HG02943 (cell line): ENCODE results near the gene NTHL1.
A peak's percentile ranks its signal among the peaks of the same experiment; 100 is the strongest.
"Not testable (repeated sequence)": the region's sequence is repeated elsewhere in the genome, so short reads cannot be mapped to it uniquely, and the experiment has no call there.

Source experiments
- ATAC-seq: cut with Tn5 transposase; IDR thresholded peaks from one replicate; pipeline ENCODE4 v1.9.1; 2021; ENCODE audit warnings: mild to moderate bottlenecking, low read depth, moderate library complexity; ENCODE audit not compliant: unreplicated experiment

Gene NTHL1

GRCh38 chr16:2015117-2015946 is 32.3 kb downstream of the NTHL1 start:
- no peak for ATAC-seq

DNA sequence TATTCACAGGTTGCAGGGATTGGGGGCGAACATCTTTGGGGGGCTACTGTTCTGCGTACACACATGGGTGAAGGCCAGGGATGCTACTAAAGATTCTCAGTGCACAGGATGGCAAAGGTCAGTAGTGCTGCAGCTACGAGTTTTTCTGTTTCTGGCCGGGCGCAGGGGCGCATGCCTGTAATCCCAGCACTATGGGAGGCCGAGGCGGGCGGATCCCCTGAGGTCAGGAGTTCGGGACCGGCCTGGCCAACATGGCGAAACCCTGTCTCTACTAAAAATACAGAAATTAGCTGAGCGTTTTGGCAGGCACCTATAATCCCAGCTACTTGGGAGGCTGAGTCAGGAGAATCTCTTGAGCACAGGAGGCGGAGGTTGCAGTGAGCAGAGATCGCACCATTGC is 34.1 kb downstream of the NTHL1 start:
- no peak for ATAC-seq

- not testable (repeated sequence) for ATAC-seq
These were observed 35.9 kb downstream of the NTHL1 start for GRCh38 chr16:2011726-2012125.

- ATAC-seq, result peak; percentile 78
These were observed 37.7 kb downstream of the NTHL1 start, which contains the start of gene ZNF598 for GRCh38 chr16:2009791-2010510. ZNF598 (minus strand) TSS chr16:2009821.

DNA sequence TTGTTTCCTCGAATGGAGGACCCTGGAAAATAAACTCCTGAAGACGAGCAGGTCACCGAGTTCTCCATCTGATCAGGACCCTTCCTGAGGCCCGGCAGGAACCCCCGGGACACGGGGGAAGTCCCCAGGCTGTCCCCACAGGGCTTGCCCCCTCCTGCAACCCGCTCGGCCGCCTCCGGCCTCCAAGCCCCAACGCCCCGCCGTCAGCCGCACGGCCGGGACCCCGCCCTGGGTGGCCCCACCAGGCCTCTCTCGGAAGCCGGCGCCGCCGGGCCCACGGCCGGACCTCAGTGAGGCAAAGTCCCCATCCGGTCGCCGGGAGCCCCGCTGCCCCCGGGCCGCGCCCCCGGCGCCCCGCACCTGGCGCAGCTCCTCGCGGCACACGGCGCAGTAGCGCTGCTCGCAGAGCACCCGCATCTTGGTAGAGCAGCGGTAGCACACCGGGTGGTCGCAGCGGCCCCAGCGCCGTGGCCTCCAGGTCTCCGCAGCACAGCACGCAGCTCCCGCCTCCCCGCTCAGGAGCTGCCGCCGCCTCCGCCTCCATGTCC is 38.4 kb downstream of the NTHL1 start:
- ATAC-seq, result peak; percentile 32

GRCh38 chr16:2008631-2009163 is 38.9 kb downstream of the NTHL1 start:
- ATAC-seq, result peak; percentile 2

DNA sequence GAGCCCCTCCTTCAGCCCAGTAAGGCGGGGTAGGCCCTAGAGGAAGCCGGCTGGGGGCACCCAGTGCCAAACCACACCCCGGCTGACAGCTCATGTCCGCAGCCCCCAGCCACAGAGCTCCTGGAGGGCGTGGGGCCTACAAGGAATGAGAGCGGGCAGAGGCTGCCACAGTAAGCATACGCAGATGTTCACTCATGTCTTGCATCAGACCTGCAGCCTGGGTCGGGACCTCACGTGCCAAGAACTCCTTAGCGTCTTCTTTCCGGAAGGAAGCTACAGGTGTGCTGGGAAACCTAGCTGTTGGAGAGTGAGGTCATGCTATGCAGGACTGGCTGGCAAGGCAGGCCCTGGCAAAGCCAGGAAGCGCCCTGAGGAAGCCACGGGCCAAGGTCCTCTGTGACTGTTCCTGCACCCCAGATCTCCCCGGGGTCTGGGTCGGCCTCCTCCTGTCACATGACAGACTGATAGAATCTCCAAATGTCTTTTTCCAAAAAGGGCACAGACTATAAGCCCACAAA is 39.6 kb downstream of the NTHL1 start:
- ATAC-seq, result no peak

DNA sequence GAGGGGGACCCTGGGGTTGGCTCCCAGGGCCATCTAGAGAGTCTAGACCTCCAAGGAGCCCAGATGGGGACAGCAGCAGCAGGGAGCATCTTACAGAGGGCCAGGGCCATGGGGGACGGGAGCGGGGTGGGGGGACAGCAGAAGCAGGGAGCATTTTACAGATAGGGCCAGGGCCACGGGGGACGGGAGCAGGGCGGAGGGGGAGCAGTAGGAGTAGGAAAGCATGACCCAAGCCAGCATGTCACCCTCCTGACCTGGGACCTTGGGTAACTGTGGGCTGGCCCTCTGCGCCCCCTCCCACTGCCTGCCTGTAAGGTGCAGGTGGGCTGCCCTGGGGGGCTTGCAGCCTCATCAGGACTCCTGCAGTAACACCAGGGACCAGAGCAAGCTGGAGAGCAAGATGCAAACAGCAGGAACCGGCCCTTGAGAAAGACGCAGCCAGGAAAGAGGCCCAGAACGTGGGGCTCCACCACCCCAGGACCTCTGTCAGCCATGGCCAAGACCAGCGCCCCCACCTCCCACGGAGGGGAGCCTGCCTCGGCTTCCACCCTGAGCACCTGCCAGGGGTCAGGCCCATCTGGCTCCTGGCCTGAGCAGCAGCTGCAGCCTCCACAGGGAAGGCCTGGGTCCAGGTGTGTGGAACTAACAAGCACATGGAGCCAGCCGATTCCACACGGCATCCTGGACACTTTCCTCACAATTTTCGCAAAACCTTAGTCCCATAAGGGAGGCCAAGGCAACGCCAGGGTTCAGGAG is 40.4 kb downstream of the NTHL1 start:
- no peak for ATAC-seq

DNA sequence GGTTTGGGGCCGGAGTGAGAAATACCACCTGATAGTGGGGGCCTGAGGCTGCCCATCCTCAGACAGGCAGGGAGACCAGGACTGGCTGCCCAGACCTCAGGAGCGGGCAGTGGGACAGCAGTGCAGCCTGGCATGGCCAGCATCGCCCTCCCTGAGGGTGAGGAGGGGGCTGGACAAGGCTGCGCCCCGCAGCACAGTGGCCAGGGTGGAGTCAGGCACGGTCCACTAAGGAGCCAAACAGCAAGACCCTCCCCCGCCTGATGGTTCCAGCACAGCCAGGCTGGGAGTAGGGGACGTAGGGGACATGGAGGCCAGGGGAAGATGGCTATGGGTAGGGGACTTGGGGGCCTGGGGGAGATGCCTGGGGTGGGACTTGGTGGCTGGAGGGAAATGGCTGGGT is 41.3 kb downstream of the NTHL1 start:
- no peak for ATAC-seq

DNA sequence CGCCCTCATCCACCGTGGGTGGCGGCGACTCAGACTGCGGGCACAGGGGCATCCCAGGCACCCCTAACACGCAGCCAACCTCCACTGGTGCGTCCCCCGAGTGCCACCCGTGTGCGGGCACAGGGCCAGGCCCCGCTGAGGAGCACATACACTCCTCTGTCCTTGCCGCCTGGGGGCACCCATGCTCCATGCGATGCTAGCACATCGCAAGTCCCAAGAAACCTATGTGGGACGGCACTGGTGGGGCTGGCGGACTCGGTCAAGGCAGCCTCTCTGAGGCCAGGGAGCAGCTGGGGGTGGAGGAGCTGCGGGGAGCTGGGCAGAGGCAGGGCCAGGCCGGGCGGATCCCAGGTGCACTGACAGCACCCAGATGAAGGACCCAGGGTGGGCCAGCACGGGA is 42.0 kb downstream of the NTHL1 start:
- ATAC-seq, result no peak

- ATAC-seq, result no peak
These were observed 42.7 kb downstream of the NTHL1 start for GRCh38 chr16:2004795-2005517.

DNA sequence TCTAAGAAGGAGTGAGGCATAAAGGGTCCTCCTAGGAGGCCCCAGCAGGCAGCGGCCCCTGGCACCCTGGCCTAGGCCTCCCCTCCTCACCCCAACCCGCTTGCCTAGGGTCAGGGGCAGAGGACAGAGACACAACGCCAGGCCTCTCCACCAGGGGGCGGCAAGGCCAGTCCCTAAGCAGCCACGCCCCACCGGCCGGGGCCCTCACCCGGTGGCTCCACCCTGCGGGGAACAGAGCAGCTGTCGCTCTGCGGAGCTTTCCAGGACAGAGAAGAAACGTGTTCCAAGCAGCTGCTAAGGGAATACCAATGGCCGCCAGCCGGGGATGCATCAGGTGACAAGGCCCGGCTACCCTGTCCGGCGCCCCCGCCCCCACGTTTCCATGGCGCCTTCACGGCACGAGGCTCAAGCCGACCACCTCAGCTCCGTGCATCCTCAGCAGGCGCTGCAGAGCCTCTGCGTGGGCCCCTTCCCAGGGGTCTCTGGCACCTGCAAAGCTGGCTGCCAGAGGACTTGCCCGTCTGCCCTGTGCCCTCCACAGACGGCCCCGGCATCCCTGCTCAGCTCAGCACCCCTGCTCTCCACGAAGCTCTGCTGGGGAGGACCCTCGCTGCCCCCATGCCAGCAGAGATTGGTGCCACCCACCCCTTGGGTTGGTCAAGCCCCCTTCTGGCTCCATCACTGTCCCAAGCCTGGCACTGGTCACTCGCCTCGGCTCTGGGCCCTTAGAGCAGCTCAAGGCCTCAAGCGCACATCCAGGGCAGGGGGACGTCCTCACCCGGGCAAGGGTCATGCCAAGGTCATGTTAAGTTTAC is 43.6 kb downstream of the NTHL1 start:
- ATAC-seq, result peak; percentile 54

DNA sequence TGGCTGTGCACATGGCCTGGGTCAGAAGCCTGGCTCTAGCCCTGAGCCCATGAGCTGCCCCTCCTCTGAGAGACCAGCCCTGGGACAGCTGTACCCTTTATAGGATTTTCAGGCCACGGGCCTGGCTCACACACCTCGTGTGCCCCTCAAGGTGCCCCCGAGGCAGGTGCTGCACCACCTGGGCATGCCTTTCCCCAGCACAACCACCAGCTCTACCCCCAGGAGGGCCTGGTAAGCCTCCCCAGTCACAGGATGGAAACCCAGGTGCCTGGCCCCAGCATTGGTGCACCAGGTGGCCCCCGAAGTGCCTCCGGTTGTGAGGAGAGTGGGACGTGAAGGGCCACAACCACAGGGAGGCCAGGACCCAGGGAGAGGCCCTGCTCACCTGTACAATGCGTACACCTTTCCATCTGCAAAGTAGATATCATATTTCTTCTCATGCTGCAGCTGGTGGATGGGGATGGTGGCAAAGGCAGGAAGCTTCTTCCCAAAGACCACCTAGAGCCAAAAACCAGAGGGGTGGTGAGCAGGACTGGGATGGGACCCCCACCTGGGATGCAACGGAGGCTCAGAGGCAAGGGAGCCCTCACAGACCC is 44.3 kb downstream of the NTHL1 start:
- no peak for ATAC-seq

- ATAC-seq, result no peak
These were observed 45.0 kb downstream of the NTHL1 start for GRCh38 chr16:2002406-2003230.

GRCh38 chr16:2001456-2002355 is 45.9 kb downstream of the NTHL1 start:
- no peak for ATAC-seq

GRCh38 chr16:2001035-2001434 is 46.6 kb downstream of the NTHL1 start:
- ATAC-seq, result no peak
